HEK293 (cell line): Measurements from ENCODE around the gene MSRB2.
A peak's percentile ranks its signal among the peaks of the same experiment; 100 is the strongest.

Source experiments
- CTCF ChIA-PET: fragments of 350-600 bp; formaldehyde crosslinking; extraction: SDS; loops from one replicate; lab custom pipeline; 2021; ENCODE audit warnings: antibody characterized with exemption; lab: Yijun Ruan, JAX
- POLR2A ChIA-PET: fragments of 300-600 bp; formaldehyde crosslinking; extraction: SDS; loops from one replicate; lab custom pipeline; 2020; ENCODE audit warnings: antibody characterized with exemption, inconsistent platforms; lab: Yijun Ruan, JAX
- H3K27ac ChIP-seq: fragments of 200-500 bp; sonication (Bioruptor generic); 2 replicates; pipeline ENCODE4 v1.5.1; 2014; ENCODE audit warnings: low read depth, low read length, control low read depth, inconsistent platforms; ENCODE audit errors: extremely low read depth
- H3K36me3 ChIP-seq, 2 experiments: fragments of 200-500 bp in 1 of 2; sonication (Bioruptor generic) in 1 of 2; 1 replicate in 1 of 2; 2 replicates in 1 of 2; pipeline ENCODE4 v1.5.1; 2014 to 2017; ENCODE audit warnings: inconsistent platforms in 2 of 2, low read length in 2 of 2; ENCODE audit not compliant: control insufficient read depth in 2 of 2, insufficient read depth in 1 of 2
- H3K4me1 ChIP-seq: fragments of 200-500 bp; sonication (Bioruptor generic); 2 replicates; pipeline ENCODE4 v1.5.1; 2014; ENCODE audit warnings: mild to moderate bottlenecking, low read length, inconsistent platforms; ENCODE audit not compliant: control insufficient read depth, insufficient read depth
- H3K4me3 ChIP-seq: 2 replicates; pipeline ENCODE4 v1.5.1; 2011; ENCODE audit warnings: low read depth, mild to moderate bottlenecking, control low read depth, low read length, moderate library complexity
- H3K9me3 ChIP-seq: fragments of 200-500 bp; sonication (Bioruptor generic); 2 replicates; pipeline ENCODE4 v1.5.1; 2014; ENCODE audit warnings: low read depth, low read length, inconsistent platforms; ENCODE audit not compliant: control insufficient read depth, insufficient read depth
- KLF1 ChIP-seq: fragments of 450-650 bp; formaldehyde crosslinking; IDR thresholded peaks from 2 replicates; pipeline ENCODE4 v1.5.1; 2016; ENCODE audit warnings: missing biosample characterization, missing genetic modification characterization
- KLF9 ChIP-seq: fragments of 450-650 bp; formaldehyde crosslinking; IDR thresholded peaks from 2 replicates; pipeline ENCODE4 v1.5.1; 2016; ENCODE audit warnings: missing biosample characterization, missing genetic modification characterization, low read depth
- PRDM10 ChIP-seq: fragments of 450-650 bp; formaldehyde crosslinking; IDR thresholded peaks from 2 replicates; pipeline ENCODE4 v1.5.1; 2016; ENCODE audit warnings: missing biosample characterization, missing genetic modification characterization
- RBAK ChIP-seq: fragments of 450-650 bp; formaldehyde crosslinking; IDR thresholded peaks from 2 replicates; pipeline ENCODE4 v1.5.1; 2016; ENCODE audit warnings: missing biosample characterization, missing genetic modification characterization
- SCRT1 ChIP-seq: fragments of 450-650 bp; formaldehyde crosslinking; IDR thresholded peaks from 2 replicates; pipeline ENCODE4 v1.5.1; 2016; ENCODE audit warnings: missing biosample characterization, missing genetic modification characterization, borderline replicate concordance
- TSHZ1 ChIP-seq: fragments of 450-650 bp; formaldehyde crosslinking; IDR thresholded peaks from 2 replicates; pipeline ENCODE4 v1.5.1; 2016; ENCODE audit warnings: missing biosample characterization, missing genetic modification characterization, borderline replicate concordance
- YY1 ChIP-seq: fragments of 450-650 bp; formaldehyde crosslinking; IDR thresholded peaks from 2 replicates; pipeline ENCODE4 v1.5.1; 2018; ENCODE audit warnings: missing biosample characterization, missing genetic modification characterization
- ZBTB10 ChIP-seq: fragments of 450-650 bp; formaldehyde crosslinking; IDR thresholded peaks from 2 replicates; pipeline ENCODE4 v1.5.1; 2016; ENCODE audit warnings: missing biosample characterization, missing genetic modification characterization
- ZBTB48 ChIP-seq: fragments of 450-650 bp; formaldehyde crosslinking; IDR thresholded peaks from 2 replicates; pipeline ENCODE4 v1.5.1; 2016; ENCODE audit warnings: missing biosample characterization, missing genetic modification characterization
- ZBTB7A ChIP-seq: fragments of 450-650 bp; formaldehyde crosslinking; IDR thresholded peaks from 2 replicates; pipeline ENCODE4 v1.5.1; 2016; ENCODE audit warnings: low read depth, missing biosample characterization, missing genetic modification characterization
- ZNF140 ChIP-seq: fragments of 450-650 bp; formaldehyde crosslinking; IDR thresholded peaks from 2 replicates; pipeline ENCODE4 v1.5.1; 2016; ENCODE audit warnings: missing biosample characterization, missing genetic modification characterization
- ZNF146 ChIP-seq: fragments of 450-650 bp; formaldehyde crosslinking; IDR thresholded peaks from 2 replicates; pipeline ENCODE4 v1.5.1; 2016; ENCODE audit warnings: missing biosample characterization, missing genetic modification characterization
- ZNF324 ChIP-seq: fragments of 450-650 bp; formaldehyde crosslinking; IDR thresholded peaks from 2 replicates; pipeline ENCODE4 v1.5.1; 2016; ENCODE audit warnings: missing biosample characterization, missing genetic modification characterization
- ZNF398 ChIP-seq: fragments of 450-650 bp; formaldehyde crosslinking; IDR thresholded peaks from 2 replicates; pipeline ENCODE4 v1.5.1; 2017; ENCODE audit warnings: missing biosample characterization, missing genetic modification characterization
- ZNF473 ChIP-seq: fragments of 450-650 bp; formaldehyde crosslinking; IDR thresholded peaks from 2 replicates; pipeline ENCODE4 v1.5.1; 2017; ENCODE audit warnings: missing biosample characterization, missing genetic modification characterization
- ZNF571 ChIP-seq: fragments of 450-650 bp; formaldehyde crosslinking; IDR thresholded peaks from 2 replicates; pipeline ENCODE4 v1.5.0; 2017; ENCODE audit warnings: missing biosample characterization, missing genetic modification characterization
- ZNF580 ChIP-seq: fragments of 450-650 bp; formaldehyde crosslinking; IDR thresholded peaks from 2 replicates; pipeline ENCODE4 v1.5.1; 2016; ENCODE audit warnings: missing biosample characterization, missing genetic modification characterization
- ZNF692 ChIP-seq: fragments of 450-650 bp; formaldehyde crosslinking; IDR thresholded peaks from 2 replicates; pipeline ENCODE4 v1.5.1; 2016; ENCODE audit warnings: missing biosample characterization, missing genetic modification characterization

Gene MSRB2

GRCh38 chr10:23094786-23095403 is 484 bp upstream of the MSRB2 start (continued):
- TF ChIP-seq ZNF324 (tag by site-specific recombination) (peak; percentile 31; the same call in 1 of the 2 replicates), PRDM10 (tag by site-specific recombination) (peak; percentile 41; the same call in 1 of the 2 replicates), KLF9 (tag by site-specific recombination) (peak; percentile 94; the same call in 1 of the 2 replicates), ZNF146 (tag by site-specific recombination) (no peak), ZNF473 (tag by site-specific recombination) (no peak), ZNF580 (no peak)

- POLR2A ChIA-PET, result no interaction called here
- H3K4me3 ChIP-seq, result peak overlapping the region; percentile 65
- H3K27ac ChIP-seq, result peak overlapping the region; percentile 88
- no peaks in the 10 kb centered on the region for H3K4me1 ChIP-seq
- H3K36me3 ChIP-seq, result no peaks in the 10 kb centered on the region
- CTCF ChIA-PET, result interaction anchor here (0.6 kb wide), 1 partner anchor 62 kb away, joined by 6 read pairs; no protein-coding TSS in a partner anchor
- no peaks in the 10 kb centered on the region for H3K9me3 ChIP-seq
- TF ChIP-seq RBAK, result no peak
- TF ChIP-seq SCRT1, result no peak
- no peak for TF ChIP-seq ZBTB10 (tag by site-specific recombination)
- TF ChIP-seq YY1 (tag by site-specific recombination), result peak; percentile 33; the same call in 1 of the 2 replicates
- TF ChIP-seq ZBTB7A (tag by site-specific recombination), result no peak
- TF ChIP-seq ZNF571 (tag by site-specific recombination), result no peak
- TF ChIP-seq KLF1 (tag by site-specific recombination), result no peak
- TF ChIP-seq ZNF473 (tag by site-specific recombination), result no peak
- no peak for TF ChIP-seq ZNF398 (tag by site-specific recombination)
- no peak for TF ChIP-seq ZNF692 (tag by site-specific recombination)
- 0 out of 2 replicates have a peak, but pooled peaks have one; percentile 14 for TF ChIP-seq ZBTB48 (tag by site-specific recombination)
- no peak for TF ChIP-seq ZNF140 (tag by site-specific recombination)
- TF ChIP-seq TSHZ1, result no peak
These were observed 805 bp downstream of the MSRB2 start for GRCh38 chr10:23095966-23096801.
